SK-N-DZ (cell line): ENCODE measurements around the gene UMAD1.

Experiments used
- DNase-seq: peaks from one replicate; pipeline ENCODE4 v3.0.0-alpha.2; 2015; ENCODE audit warnings: low spot score

The UMAD1 gene

GRCh38 chr7:7764520-7765396 lies 124.2 kb downstream of the UMAD1 start:
- DNase-seq, result no peak

- DNase-seq, result no peak
Observed at GRCh38 chr7:7765422-7765821, 124.9 kb downstream of the UMAD1 start.

GRCh38 chr7:7766671-7767070 lies 126.1 kb downstream of the UMAD1 start:
- no peak for DNase-seq

GRCh38 chr7:7768977-7769709 lies 128.6 kb downstream of the UMAD1 start:
- DNase-seq, result peak; percentile 58

GRCh38 chr7:7769710-7770627 lies 129.4 kb downstream of the UMAD1 start:
- DNase-seq, result peak; percentile 40

GRCh38 chr7:7771452-7771851 lies 130.9 kb downstream of the UMAD1 start:
- no peak for DNase-seq

GRCh38 chr7:7772397-7772821 lies 131.9 kb downstream of the UMAD1 start:
- DNase-seq, result peak; percentile 38

GRCh38 chr7:7773334-7774309 lies 133.1 kb downstream of the UMAD1 start:
- no peak for DNase-seq

- no peak for DNase-seq
Observed at GRCh38 chr7:7779888-7780287, 139.3 kb downstream of the UMAD1 start.

GRCh38 chr7:7783001-7783400 lies 142.4 kb downstream of the UMAD1 start:
- no peak for DNase-seq

GRCh38 chr7:7785344-7785973 lies 144.9 kb downstream of the UMAD1 start:
- no peak for DNase-seq

GRCh38 chr7:7786595-7786994 lies 146.0 kb downstream of the UMAD1 start:
- DNase-seq, result no peak

GRCh38 chr7:7789551-7789988 lies 149.0 kb downstream of the UMAD1 start:
- DNase-seq, result no peak

- no peak for DNase-seq
Observed at GRCh38 chr7:7790041-7790741, 149.6 kb downstream of the UMAD1 start.

GRCh38 chr7:7791523-7791922 lies 151.0 kb downstream of the UMAD1 start:
- no peak for DNase-seq

- DNase-seq, result no peak
Observed at GRCh38 chr7:7792056-7792455, 151.5 kb downstream of the UMAD1 start.

GRCh38 chr7:7793249-7793648 lies 152.7 kb downstream of the UMAD1 start:
- DNase-seq, result no peak

GRCh38 chr7:7793921-7794320 lies 153.4 kb downstream of the UMAD1 start:
- no peak for DNase-seq

- DNase-seq, result no peak
Observed at GRCh38 chr7:7795203-7795602, 154.7 kb downstream of the UMAD1 start.
